Testis (tissue), 2 donors: Measurements from ENCODE around the gene CEP131.

Experiments used
- POLR2A ChIP-seq: fragments of 450-650 bp; IDR thresholded peaks from one replicate; pipeline ENCODE4 v1.6.1; 2017; ENCODE audit warnings: antibody characterized with exemption, mild to moderate bottlenecking, moderate library complexity
- TF ChIP-seq, protein P1 (sequence below), 3 experiments: fragments of 450-650 bp in 2 of 3; fragments of 200-600 bp in 1 of 3; sonication (generic) in 1 of 3; IDR thresholded peaks; one replicate each; pipeline ENCODE4 v1.5.1; 2016 to 2019; ENCODE audit warnings: antibody characterized with exemption in 3 of 3, mild to moderate bottlenecking in 2 of 3, moderate library complexity in 1 of 3

DNA sequence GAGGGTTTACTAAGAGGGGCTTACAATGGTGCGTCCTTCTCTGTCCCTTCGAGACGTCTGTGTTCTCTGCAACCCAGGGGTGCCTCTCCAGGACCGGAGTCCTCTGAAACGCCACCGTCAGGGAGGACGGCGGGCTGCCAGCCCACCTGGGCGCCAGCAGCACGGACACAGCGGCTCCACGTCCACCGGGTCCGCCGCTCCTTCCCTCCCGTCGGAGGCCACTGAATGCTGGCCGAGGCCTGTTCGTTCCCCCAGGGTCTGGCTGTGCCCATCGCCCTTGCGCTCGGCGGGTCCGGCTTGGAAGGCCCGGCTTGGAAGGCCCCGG is 15.7 kb upstream of the CEP131 start:
- TF ChIP-seq, protein P1, sequence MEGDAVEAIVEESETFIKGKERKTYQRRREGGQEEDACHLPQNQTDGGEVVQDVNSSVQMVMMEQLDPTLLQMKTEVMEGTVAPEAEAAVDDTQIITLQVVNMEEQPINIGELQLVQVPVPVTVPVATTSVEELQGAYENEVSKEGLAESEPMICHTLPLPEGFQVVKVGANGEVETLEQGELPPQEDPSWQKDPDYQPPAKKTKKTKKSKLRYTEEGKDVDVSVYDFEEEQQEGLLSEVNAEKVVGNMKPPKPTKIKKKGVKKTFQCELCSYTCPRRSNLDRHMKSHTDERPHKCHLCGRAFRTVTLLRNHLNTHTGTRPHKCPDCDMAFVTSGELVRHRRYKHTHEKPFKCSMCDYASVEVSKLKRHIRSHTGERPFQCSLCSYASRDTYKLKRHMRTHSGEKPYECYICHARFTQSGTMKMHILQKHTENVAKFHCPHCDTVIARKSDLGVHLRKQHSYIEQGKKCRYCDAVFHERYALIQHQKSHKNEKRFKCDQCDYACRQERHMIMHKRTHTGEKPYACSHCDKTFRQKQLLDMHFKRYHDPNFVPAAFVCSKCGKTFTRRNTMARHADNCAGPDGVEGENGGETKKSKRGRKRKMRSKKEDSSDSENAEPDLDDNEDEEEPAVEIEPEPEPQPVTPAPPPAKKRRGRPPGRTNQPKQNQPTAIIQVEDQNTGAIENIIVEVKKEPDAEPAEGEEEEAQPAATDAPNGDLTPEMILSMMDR (IDR thresholded peaks at IDR 0.05), result no peak
- no peak for TF ChIP-seq POLR2A
